Measurements from ENCODE around the gene AMMECR1L. TPM values are rescaled to one million over a fixed set of nuclear protein-coding genes. Genes with fewer than 3 reads are reported as not detected.

Gene AMMECR1L
- total and polyA plus RNA-seq, 10 of the 15 experiments (the other 5 are each of a cell fraction or from before 2014, with no cell fraction given): 2.7 to 12.1 (median 8.0) TPM

DNA sequence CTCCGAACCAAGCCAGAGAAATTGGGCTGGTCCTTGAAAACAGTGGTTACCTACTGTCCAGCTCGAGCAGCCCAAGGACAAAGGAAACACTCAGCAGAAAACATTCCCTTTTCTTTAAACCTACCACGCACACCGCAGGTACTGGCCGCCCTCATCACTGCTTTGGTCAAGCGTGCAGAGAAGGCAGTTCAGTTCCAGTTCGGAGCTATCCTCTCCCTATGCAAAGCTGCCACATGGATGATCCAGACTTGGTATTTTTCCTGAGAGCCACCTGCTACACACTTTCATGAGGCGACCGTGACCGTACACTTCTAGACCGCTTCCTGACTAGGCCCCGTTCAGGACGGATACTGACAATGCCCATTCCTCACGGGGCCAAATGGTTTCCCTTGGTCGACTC, 23.5 kb downstream of the AMMECR1L start:
- no peaks in the 10 kb centered on the region for H3K9me3 ChIP-seq (replicated peaks; ENCODE audit: control insufficient read depth, insufficient read depth, low read length)
- TF ChIP-seq TCF12 (IDR thresholded peaks at IDR 0.05; ENCODE audit: low read depth, low read length) (no peak), POLR2AphosphoS5 (IDR thresholded peaks at IDR 0.05; ENCODE audit: low read length) (peak; percentile 54; the same call in 1 of the 2 replicates), CREB1 (IDR thresholded peaks at IDR 0.05; ENCODE audit: low read depth) (no peak), RCOR1 (conservative IDR thresholded peaks at IDR 0.05; ENCODE audit: low read depth, low read length) (no peak), BMI1 (IDR thresholded peaks at IDR 0.05; ENCODE audit: borderline replicate concordance) (no peak)
- TF ChIP-seq, protein P1, sequence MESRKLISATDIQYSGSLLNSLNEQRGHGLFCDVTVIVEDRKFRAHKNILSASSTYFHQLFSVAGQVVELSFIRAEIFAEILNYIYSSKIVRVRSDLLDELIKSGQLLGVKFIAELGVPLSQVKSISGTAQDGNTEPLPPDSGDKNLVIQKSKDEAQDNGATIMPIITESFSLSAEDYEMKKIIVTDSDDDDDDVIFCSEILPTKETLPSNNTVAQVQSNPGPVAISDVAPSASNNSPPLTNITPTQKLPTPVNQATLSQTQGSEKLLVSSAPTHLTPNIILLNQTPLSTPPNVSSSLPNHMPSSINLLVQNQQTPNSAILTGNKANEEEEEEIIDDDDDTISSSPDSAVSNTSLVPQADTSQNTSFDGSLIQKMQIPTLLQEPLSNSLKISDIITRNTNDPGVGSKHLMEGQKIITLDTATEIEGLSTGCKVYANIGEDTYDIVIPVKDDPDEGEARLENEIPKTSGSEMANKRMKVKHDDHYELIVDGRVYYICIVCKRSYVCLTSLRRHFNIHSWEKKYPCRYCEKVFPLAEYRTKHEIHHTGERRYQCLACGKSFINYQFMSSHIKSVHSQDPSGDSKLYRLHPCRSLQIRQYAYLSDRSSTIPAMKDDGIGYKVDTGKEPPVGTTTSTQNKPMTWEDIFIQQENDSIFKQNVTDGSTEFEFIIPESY (IDR thresholded peaks at IDR 0.05): no peak
- TF ChIP-seq, protein P2, sequence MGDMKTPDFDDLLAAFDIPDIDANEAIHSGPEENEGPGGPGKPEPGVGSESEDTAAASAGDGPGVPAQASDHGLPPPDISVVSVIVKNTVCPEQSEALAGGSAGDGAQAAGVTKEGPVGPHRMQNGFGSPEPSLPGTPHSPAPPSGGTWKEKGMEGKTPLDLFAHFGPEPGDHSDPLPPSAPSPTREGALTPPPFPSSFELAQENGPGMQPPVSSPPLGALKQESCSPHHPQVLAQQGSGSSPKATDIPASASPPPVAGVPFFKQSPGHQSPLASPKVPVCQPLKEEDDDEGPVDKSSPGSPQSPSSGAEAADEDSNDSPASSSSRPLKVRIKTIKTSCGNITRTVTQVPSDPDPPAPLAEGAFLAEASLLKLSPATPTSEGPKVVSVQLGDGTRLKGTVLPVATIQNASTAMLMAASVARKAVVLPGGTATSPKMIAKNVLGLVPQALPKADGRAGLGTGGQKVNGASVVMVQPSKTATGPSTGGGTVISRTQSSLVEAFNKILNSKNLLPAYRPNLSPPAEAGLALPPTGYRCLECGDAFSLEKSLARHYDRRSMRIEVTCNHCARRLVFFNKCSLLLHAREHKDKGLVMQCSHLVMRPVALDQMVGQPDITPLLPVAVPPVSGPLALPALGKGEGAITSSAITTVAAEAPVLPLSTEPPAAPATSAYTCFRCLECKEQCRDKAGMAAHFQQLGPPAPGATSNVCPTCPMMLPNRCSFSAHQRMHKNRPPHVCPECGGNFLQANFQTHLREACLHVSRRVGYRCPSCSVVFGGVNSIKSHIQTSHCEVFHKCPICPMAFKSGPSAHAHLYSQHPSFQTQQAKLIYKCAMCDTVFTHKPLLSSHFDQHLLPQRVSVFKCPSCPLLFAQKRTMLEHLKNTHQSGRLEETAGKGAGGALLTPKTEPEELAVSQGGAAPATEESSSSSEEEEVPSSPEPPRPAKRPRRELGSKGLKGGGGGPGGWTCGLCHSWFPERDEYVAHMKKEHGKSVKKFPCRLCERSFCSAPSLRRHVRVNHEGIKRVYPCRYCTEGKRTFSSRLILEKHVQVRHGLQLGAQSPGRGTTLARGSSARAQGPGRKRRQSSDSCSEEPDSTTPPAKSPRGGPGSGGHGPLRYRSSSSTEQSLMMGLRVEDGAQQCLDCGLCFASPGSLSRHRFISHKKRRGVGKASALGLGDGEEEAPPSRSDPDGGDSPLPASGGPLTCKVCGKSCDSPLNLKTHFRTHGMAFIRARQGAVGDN (IDR thresholded peaks at IDR 0.05): no peak
- H3K4me1 ChIP-seq (ENCODE audit: control insufficient read depth, insufficient read depth, low read length): no peaks in the 10 kb centered on the region
- no peak for ATAC-seq
- no peaks in the 10 kb centered on the region for H3K27me3 ChIP-seq (replicated peaks in 1 of 2; ENCODE audit: control insufficient read depth in 2 of 2, insufficient read depth in 2 of 2, low read length in 1 of 2)
- no peak for DNase-seq (ENCODE audit: low read depth, low spot score)
- no peak overlapping the region for H3K4me2 ChIP-seq (ENCODE audit: control insufficient read depth, insufficient read depth)
- CTCF ChIA-PET: interaction anchor here (0.6 kb wide), 1 partner anchor 83 kb away, joined by 4 read pairs; no protein-coding TSS in a partner anchor
- in situ Hi-C loops (cut with MboI) (no loop called here), intact Hi-C loops (cut with micrococcal nuclease; ENCODE audit: unreplicated experiment) (no loop called here)
- SMC1A ChIA-PET (ENCODE audit: uncharacterized antibody, unreplicated experiment): no interaction called here
- no peaks in the 10 kb centered on the region for H4K20me1 ChIP-seq (ENCODE audit: control insufficient read depth, insufficient read depth)
- H3K36me3 ChIP-seq (ENCODE audit: control insufficient read depth in 2 of 2, insufficient read depth in 2 of 2, low read length in 1 of 2): peaks cover 7 to 20% of the 10 kb centered on the region in 2 experiments
- FAIRE-seq: no peak
- RAD21 ChIA-PET (ENCODE audit: unreplicated experiment): no interaction called here
- WGBS (ENCODE audit: insufficient coverage, insufficient replicate concordance, low lambda C conversion rate, missing lambda C conversion rate): 89% methylated on average over 15 of the region's 15 CpGs
- BruUV-seq (replicated peaks): no TSS peak
- POLR2A ChIA-PET: no interaction called here
- no peak overlapping the region for H2AFZ ChIP-seq (ENCODE audit: control insufficient read depth, low read depth, low read length)
- no peak overlapping the region for H3K4me3 ChIP-seq
- peaks cover 7% of the 10 kb centered on the region for H3K79me2 ChIP-seq (ENCODE audit: control insufficient read depth, insufficient read depth, low read length)
- no peak overlapping the region for H3K9ac ChIP-seq (ENCODE audit: control insufficient read depth, insufficient read depth, low read length)
- H3K27ac ChIP-seq (ENCODE audit: control insufficient read depth, insufficient read depth): no peak overlapping the region
